Activated CD4-positive, alpha-beta T cell treated with anti-CD3 and anti-CD28 coated beads, Interleukin-2, amount 50 U/mL, for 16 hours (primary cell): Measurements from ENCODE around the gene AKT3.
A peak's percentile ranks its signal among the peaks of the same experiment; 100 is the strongest.

Experiments
- DNase-seq: peaks from one replicate; pipeline ENCODE4 v3.0.0-alpha.2; 2020

AKT3 gene

DNA sequence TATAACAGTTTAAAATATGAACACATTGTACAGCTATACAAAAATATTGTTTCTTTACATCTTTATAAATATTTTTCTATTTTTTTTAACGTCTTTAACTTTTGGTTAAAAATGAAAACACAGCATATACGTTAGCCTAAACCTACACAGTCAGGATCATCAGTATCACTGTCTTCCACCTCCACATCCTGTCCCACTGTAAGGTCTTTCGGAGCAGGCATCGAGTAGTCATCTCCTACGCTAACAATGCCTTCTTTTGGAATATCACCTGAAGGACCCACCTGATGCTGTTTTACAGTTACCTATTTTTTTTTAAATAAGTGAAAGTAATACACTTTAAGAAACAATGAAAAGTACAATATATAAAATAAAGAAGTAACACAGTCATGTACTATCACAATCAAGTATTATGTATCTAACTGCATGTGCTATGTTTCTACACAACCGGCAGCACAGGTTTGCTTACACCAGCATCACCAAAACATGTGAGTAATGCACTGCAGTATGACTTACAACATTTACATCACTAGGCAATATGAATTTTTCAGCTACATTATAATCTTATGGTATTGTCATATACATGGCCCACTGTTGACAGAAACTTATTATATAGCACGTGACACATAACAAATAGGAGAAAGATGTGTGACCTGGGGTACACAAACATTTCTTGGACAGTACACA lies 254.4 kb downstream of the AKT3 start:
- peak; percentile 63 for DNase-seq

- DNase-seq, result no peak
Measured at GRCh38 chr1:243594455-243594854, 255.6 kb downstream of the AKT3 start.

DNA sequence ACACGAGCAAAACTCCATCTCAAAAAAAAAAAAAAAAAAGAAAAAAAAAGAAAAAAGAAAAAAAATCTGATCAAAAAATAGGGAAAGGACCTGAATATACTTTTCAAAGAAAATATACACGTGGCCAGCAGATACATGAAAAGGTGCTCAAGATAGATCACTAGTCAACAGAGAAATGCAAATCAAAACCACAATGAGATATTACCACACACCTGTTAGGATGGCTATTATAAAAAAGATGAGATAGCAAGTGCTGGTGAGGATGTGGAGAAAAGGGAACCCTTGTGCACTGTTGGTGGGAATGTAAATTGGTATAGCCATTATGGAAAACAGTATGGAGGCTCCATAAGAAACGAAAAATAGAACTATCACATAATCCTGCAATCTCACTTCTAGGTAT lies 260.8 kb downstream of the AKT3 start:
- DNase-seq, result peak; percentile 12

DNA sequence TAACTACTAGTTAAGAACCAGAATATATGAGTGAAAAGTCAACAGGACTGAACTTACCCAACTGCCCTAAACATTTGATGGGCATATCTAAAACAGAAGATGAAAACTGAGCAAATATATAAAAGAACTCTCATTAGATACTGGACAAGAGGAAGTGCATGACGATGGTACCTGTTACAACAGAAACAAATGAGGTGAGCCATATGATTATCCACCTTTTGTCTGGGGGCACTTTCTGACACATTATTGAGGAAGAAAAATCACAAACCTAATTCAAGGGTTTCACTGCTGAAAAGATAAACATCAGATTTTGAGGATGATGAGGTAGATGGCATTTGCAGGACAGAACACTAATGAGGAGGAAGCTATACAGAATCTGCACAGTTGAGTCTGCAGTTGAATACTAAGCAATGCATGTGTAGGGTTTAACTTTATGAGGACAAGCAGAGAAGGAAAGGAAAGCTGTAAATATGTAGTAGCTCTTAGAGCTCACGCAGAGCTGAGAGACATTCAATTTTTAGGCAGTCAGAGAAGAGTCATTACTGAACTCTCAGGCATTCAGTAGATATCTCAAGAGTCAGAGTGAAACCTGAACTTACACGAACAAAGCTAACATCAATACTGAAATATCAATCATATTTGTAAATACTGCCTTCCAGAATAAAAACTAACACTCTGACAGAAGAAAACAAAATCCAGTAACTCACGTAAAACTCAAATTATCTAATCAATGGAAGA lies 262.1 kb downstream of the AKT3 start:
- peak; percentile 86 for DNase-seq

DNA sequence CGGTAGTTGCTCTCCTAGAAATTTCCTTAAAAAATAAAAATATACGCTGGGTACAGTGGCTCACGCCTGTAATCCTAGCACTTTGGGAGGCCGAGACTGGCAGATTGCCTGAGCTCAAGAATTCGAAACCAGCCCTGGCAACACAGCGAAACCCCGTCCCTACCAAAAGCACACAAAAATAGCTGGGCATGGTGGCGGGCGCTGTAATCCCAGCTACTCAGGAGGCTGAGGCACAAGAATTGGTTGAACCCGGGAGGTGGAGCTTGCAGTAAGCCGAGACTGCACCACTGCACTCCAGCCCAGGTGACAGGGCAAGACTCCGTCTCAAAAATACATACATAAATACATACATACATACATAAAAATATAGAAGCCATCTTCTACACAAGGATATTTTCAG lies 262.8 kb downstream of the AKT3 start:
- DNase-seq, result no peak

GRCh38 chr1:243585982-243586381 lies 264.1 kb downstream of the AKT3 start:
- no peak for DNase-seq

DNA sequence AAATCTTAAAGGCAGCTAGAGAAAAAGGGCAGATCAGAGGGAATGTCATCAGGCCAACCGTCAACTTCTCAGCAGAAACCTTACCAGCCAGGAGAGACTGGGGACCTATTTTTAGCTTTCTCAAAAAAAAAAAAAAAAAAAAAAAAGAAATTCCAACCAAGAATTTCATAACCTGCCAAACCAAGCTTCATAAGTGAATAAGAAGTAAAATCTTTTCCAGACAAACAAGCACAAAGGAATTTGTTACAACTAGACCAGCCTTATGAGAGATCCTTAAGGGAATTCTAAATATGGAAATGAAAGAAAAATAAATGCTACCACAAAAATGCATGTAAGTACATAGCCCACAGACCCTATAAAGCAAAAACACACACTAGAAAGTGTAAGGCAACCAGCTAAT lies 267.7 kb downstream of the AKT3 start:
- no peak for DNase-seq

DNA sequence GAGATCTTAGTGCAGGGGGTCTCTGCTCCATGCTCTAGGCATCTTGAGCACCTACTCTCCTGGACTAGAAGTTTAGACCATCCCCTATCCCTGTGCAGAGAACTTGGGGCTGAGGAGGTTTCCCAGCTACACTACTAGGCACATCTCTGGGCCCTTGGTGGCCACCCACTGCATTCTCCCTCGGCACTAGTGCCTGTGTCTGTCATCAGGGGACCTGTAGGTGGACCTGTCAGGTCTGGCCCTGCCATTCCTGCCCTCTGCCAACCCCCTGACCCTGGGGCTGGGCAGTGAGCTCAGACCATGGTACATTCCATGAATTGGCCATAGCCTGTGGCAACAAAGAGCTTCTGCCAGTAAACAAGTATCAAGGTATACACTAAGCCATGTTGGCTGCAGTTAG lies 269.1 kb downstream of the AKT3 start:
- DNase-seq, result no peak

DNA sequence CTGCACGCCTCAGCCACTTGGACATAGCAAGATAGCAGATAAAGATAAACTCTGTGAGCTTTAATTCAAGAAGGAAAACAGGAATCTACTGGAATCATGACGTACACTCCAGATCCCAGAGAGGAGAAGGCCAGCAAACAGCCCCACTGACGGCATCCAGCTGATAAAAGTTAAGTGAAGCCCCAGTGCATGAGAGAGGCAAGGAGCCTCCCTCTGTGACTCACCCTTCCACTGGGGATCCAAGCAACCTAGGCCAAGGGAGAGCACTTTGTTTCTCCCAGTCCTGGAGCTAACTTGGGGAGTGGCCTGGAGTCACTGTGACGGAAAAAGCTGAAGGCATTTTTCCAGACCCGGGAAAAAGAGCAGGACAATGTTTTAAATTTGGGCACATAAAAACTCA lies 270.0 kb downstream of the AKT3 start:
- no peak for DNase-seq

GRCh38 chr1:243575070-243575469 lies 275.0 kb downstream of the AKT3 start:
- DNase-seq, result no peak

DNA sequence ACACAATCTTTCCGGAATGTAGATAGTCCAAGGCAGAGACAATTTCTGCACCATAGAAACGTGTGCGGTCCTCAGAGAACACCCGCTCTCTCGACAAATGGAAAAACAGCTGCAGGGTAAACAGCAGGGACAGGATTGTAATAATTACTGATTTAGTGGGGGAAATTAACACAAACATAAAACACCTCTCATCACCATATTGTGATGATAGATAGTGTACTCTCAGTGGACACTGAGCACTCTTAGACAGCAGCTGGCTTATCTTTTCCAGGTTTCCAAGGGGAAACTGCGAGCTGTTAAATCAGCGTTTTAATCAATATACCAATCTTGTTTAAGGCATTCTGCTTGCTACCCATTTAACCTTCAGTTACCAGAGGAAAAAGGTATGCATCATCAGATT lies 277.1 kb downstream of the AKT3 start:
- DNase-seq, result no peak

GRCh38 chr1:243568793-243569192 lies 281.2 kb downstream of the AKT3 start:
- no peak for DNase-seq

GRCh38 chr1:243564814-243565213 lies 285.2 kb downstream of the AKT3 start:
- no peak for DNase-seq

GRCh38 chr1:243563732-243564131 lies 286.3 kb downstream of the AKT3 start:
- DNase-seq, result no peak

DNA sequence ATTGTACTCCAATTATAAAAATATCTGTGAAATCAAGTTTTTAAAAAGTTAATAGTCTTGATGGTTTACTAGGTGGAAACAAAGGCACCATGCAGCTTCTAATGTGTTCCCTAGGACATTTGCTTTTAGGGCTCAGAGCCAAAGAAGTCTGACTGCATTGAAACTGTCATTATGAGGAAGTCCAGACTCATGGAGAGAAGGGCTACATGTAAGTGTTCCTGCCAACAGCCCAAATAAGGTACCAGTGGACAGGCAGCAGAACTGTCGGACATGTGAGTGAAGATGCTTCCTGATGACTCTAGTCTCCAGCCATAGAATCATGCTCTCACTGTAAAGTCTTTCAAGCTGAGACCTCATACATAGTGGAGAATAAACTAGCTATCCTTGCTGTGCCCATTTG lies 287.6 kb downstream of the AKT3 start:
- DNase-seq, result no peak

GRCh38 chr1:243561588-243562319 lies 288.3 kb downstream of the AKT3 start:
- no peak for DNase-seq

DNA sequence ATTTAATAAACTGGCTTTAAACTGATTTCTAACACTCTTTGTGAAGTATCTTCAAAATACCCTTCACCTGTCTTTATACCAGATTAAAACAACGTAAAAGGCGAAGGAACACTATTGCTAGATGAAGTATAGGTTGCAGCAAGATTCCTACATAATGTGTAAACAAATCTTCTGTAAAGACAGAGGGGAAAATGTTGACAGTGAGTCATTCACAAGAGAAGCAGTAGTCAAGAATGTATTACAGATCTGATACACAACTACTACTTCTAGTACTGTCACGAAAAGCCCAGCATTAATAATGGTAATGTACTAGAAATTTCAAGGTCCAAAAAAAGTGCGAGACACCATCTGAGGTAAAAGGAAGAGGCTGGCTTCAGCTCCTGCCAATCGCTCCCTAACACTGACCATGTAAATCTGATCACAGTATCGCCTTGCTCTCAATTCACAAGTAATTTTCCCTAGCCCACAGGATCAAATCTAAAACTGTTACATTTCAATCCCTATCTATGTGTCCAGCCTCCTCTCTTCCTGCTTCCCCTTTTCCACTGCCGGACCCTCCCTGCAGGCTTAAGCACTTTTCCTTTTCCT lies 290.4 kb downstream of the AKT3 start:
- DNase-seq, result no peak

DNA sequence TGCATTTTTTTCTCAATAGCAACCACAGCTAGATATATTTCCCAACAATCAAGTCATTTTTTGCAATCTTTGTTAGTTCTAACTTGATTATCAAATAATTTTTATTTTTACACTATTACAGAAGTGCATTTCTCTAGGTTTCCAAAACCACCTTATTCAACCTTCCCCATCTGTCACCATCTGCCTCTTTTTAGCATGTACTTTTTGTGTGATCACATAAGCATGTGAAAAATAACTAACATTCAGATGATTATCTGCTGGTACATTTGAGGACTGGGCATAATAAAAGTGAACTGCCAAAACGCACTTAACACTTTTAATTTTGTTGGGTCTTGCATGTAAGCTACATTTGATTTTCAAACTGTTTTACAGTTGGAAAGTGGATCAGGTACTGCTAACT lies 291.5 kb downstream of the AKT3 start:
- no peak for DNase-seq

DNA sequence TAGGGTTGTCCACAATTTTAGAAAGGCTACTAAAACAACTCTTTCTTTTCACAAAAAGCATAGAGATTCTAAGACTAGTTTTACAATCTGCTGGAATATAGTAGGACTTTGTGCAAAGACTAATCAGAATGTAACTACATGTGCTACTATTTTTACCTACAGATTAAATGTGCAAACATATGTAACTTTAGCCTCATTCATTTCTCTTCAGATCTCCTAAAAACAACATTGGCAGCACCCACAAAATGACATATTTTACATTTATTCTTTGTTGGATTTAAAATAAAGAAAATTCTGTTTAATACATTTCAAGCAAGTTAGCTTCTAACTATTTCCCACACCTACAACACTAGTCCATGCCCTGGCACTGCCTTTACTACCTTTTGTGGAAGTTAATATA lies 292.2 kb downstream of the AKT3 start:
- DNase-seq, result no peak

- DNase-seq, result no peak
Measured at GRCh38 chr1:243554686-243555085, 295.4 kb downstream of the AKT3 start.

- DNase-seq, result no peak
Measured at GRCh38 chr1:243553090-243553489, 297.0 kb downstream of the AKT3 start.

GRCh38 chr1:243550276-243550675 lies 299.8 kb downstream of the AKT3 start:
- no peak for DNase-seq

GRCh38 chr1:243549791-243550190 lies 300.3 kb downstream of the AKT3 start:
- no peak for DNase-seq

- no peak for DNase-seq
Measured at GRCh38 chr1:243549108-243549507, 300.9 kb downstream of the AKT3 start.
